SKM-1 treated with dmso at 0.1 percent for 144 hours (cell line): ENCODE measurements around the gene SEC31A.
"Not testable (repeated sequence)": the region's sequence is repeated elsewhere in the genome, so short reads cannot be mapped to it uniquely, and the experiment has no call there.

Experiments used
- DNase-seq: peaks from one replicate; lab custom pipeline; 2025; ENCODE audit not compliant: unreplicated experiment; lab: John Stamatoyannopoulos, UW

Gene SEC31A

GRCh38 chr4:82893942-82894341, 3.0 kb upstream of the SEC31A start:
- DNase-seq = no peak

DNA sequence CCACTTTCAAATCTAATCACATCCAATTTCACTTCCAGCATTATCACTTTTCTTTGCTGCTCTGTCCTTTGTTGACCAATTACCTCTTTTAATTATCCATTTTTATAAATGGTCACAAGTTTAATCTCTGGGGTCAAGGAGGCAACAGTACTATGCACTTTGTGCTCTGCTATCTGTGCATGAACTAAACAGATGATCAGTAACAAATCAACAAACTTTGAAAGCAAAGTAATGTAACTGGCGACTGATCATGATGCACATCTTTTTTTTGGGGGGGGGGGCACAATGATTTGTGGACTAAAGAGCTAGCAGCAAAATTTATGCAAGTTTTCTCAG, 1.5 kb upstream of the SEC31A start:
- no peak for DNase-seq

GRCh38 chr4:82891707-82892466, 934 bp upstream of the SEC31A start:
- no peak for DNase-seq

DNA sequence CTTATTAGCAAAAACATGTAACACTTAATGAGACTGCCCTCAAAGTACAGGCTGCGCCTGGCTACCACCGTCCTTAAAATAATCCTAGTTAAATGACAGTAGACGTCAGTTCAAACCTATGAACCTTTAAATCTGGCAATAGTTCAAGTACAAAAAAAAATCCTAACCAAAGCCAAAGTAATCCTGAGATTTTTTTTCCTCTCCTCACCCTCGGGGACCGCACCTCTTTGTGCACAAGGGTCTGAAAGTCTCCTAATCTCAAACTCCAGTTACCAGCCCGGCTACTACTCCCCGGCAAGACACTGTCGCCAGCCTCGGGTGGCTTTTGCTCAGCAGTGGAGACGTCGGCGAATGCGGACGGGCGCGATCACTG, 439 bp downstream of the SEC31A start:
- DNase-seq = no peak

GRCh38 chr4:82889287-82889686, 1.7 kb downstream of the SEC31A start:
- no peak for DNase-seq

DNA sequence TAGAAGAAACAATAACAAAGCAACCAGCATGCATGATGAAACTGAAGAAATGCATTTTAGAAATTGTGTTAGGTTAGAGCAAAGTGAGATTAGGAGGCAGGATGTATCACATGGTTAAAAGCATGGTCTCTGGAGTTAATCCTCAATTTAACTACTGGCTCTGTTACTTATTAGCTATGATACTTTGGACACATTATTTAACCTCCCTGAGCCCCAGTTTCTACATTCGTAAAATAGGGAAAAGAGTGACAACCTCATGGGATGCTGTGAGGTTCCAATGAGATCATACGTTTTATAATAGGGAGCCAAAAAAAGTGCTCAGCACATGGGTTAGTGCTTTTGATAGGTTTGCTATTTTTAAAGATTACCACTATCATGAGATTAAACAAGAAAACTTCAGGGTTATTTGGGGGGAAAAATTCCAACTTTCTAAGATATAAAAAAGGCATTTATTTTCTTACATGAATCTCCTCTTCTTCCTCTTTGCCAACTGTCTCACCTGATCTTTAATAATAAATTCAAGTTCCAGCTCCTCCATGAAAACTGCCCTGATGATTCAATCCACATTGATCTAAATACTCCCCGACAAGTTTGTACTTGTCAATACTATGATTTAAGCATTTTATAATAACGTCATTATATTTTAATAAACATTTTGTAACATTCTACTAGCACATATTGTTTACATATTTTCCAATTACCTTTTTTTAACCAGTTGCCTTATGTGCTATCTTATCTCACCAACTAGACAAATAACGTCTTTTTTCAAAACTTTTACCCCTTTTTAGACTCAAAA, 4.6 kb downstream of the SEC31A start:
- DNase-seq = no peak

DNA sequence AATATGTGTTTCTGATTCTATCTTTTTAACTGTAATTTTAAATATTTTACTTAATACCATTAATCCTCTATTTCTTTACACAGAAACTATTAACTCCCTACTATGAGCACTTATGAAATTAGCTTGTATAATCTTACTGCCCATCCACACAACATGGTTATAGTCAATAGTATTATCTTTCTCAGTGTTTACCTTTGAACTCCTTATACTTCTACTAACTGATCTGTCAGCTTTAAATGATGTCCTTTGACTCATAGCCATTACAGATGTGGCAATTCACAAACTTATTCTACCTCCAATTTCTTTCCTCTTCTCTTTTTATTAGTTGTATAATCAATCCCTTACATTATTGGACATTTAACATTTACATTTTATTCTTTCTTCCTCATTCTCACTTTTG, 5.5 kb downstream of the SEC31A start:
- DNase-seq = no peak

DNA sequence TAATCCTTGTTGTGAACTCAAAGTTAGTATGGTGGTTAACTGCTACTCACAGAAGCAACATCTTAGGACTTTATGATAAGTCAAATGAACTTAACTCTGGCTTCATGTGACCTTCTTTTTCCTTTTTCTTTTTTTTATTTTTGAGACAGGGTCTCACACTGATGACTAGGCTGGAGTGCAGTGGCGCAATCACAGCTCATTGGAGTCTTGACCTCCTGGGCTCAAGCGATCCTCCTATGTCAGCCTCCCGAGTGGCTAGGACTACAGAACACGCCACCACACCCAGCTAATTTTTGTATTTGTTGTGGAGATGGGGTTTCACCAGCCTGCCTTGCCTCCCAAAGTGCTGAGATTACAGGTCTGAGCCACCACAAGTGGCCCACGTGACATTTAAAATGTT, 22.4 kb downstream of the SEC31A start:
- DNase-seq = no peak

DNA sequence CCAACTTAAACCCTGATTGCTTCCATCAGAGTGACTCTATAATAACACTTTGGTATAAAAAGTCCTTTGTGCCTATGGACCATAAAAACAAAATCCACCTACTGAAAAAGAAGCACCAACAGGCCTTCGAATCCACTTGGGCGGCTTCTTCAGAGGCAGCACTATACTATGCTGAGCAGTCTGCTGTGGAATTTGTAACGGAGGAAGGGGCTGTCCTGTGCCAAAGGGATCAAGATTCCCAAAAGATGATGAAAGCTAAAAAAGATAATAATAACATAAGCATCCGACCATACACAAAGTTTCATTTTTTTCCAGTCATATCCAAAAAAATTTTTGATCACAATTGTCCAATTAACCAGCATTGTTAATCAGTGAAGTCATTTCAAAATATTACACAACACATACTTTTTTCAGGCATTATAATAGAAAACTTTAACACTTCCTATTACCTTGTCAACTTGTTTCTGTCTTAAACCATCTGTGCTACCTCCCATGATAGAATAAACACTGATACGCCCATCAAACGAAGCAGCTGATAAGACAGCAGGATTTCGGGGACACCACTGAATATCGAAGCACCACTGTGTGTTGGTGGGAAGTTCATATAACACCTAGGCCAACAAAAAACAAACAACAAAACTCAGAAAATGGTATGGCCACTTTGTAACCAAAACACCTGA, 24.1 kb downstream of the SEC31A start:
- no peak for DNase-seq

DNA sequence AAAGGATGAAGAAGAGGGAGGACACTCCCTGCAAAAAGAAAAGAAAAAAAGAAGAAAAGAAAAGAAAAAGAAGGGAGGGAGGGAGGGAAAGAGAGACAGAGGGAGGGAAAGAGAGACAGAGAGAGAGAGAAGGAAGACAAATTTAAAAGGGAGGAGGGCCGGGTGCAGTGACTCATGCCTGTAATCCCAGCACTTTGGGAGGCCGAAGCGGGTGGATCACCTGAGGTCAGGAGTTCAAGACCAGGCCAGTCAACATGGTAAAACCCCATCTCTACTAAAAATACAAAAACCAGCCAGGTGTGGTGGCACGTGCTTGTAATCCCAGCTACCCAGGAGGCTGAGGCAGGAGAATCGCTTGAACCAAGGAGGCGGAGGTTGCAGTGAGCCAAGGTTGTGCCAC, 24.9 kb downstream of the SEC31A start:
- not testable (repeated sequence) for DNase-seq

DNA sequence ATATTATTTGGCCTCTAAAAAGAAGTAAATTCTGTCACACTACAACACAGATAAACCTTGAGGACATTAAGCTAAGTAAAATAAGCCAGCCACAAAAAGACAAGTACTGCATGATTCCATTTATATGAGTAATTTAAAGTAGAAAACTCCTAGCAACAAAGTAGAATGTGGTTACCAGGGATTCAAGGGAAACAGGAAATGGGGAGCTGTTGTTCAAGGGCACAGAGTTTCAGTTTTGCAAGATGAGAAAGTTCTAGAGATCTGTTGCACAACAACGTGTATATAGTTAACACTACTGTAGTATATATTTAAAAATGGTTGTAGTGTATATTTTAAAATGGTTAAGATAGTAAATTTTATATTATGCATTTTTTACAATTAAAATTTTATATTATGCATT, 25.4 kb downstream of the SEC31A start:
- peak; percentile 79 for DNase-seq

DNA sequence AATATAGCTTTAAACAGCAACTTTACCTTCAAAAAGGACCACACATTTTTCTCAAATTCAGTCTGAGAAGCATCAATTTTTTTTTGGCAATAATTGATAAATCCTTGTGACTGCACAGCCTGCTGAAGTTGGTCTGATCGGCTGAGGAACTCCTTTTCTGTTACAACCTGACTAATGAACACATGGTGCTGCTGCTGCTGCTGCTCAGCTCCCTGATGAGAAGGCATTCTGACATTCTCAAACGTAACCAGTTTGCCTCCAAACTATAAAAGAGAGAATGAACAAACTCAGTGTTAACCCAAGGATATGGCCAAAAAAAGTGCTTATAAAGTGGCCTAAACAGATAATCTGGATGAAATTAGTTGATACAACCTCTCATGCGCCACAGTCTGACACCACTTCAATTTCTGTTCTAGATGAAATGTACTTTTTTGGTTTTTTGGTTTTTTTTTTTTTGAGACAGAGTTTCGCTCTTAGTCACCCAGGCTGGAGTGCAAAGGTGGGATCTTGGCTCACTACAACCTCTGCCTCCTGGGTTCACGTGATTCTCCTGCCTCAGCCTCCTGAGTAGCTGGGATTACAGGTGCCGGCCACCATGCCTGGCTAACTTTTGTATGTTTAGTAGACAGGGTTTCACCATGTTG, 26.5 kb downstream of the SEC31A start:
- no peak for DNase-seq

GRCh38 chr4:82861529-82861928, 29.4 kb downstream of the SEC31A start:
- no peak for DNase-seq

- DNase-seq = not testable (repeated sequence)
These were observed 30.5 kb downstream of the SEC31A start for GRCh38 chr4:82860487-82860886.

- no peak for DNase-seq
These were observed 38.1 kb downstream of the SEC31A start for GRCh38 chr4:82852751-82853285.

- peak; percentile 30 for DNase-seq
These were observed 38.8 kb downstream of the SEC31A start for GRCh38 chr4:82851885-82852750.

- DNase-seq = no peak
These were observed 39.6 kb downstream of the SEC31A start for GRCh38 chr4:82851318-82851717.

- DNase-seq = no peak
These were observed 40.3 kb downstream of the SEC31A start for GRCh38 chr4:82850684-82851083.

DNA sequence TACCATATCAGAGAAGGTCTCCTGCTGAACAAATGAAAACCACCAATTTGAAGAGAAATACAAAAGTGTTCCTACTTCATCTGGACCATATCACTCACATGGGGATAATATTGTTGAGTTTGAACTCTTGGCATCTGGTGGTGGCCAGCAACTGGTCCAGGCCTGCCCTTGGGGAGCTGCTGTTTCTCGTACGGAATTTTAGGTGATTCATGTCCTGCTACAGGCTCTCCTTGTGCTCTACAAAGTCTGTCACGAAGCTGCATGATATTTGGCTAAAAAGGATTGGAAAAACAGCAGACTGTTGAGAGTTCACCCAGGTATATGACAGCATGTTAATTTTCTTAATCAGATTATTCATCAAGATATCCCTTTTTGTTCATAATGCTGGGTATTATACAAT, 42.2 kb downstream of the SEC31A start:
- DNase-seq = no peak

- DNase-seq = no peak
These were observed 48.4 kb downstream of the SEC31A start for GRCh38 chr4:82842593-82842992.
